ENCODE results near the gene SPRY4. TPM values are rescaled to one million over a fixed set of nuclear protein-coding genes. Genes with fewer than 3 reads are reported as not detected.
A peak's percentile ranks its signal among the peaks of the same experiment; 100 is the strongest.

The SPRY4 gene
- total and polyA plus RNA-seq, 9 donors, result 26.4 to 89.4 (median 59.4) TPM

DNA sequence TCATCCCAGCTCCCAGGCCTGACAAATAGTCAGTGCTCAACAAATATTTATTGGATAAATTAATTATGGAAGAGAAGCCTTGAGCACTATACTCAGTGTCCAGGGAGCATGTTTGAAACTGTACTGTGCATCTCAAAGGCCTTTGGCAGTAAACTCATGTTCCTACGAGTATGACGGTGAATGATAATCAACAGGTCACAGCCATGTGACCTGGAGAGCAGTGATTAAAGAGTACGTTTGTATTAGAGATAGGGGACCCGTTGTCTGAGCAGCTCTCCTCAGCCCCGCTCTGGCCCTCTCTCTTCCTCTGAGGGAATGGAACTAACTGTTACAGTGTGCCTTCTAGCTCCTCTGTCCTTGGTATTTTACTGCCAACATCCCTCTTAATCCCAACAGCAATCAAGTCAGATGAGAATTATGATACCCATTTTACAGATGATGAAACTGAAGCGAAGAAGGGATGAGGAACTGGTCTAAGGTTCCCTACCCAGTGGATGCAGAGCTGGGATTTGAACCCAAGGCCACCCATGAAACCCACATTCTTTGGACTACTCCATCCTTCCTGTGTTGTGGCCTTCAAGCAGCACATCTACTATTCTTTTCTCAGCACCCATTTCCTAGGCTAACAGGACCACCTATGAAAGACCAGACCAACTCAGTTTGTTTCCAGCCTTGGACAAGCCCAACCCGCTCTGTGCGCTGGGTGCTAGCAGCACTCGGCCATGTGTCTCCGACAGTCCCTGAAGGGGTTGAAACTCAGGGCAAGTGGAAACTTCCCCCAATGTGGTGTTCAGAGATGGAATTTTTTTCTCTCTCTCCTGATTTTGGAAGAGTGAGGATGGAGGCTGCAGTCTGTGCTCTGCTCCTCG lies 34.9 kb downstream of the SPRY4 start:
- Histone ChIP-seq H3K27me3 (ENCODE audit: control insufficient read depth, insufficient read depth, low read length) (no peaks in the 10 kb centered on the region), H3K4me1 (ENCODE audit: control insufficient read depth, insufficient read depth, low read length) (peaks cover 27% of the 10 kb centered on the region), H3K4me3 (ENCODE audit: low read length) (no peak overlapping the region), H3K27ac (ENCODE audit: low read length) (no peak overlapping the region), H3K36me3 (ENCODE audit: control insufficient read depth, insufficient read depth, low read length) (no peaks in the 10 kb centered on the region), H3K9me3 (replicated peaks; ENCODE audit: control insufficient read depth, low read depth, low read length) (no peaks in the 10 kb centered on the region)
- peak; percentile 85 for DNase-seq
- 54% methylated on average over 6 of the region's 11 CpGs for WGBS (ENCODE audit: insufficient coverage)

- Histone ChIP-seq H3K36me3 (ENCODE audit: control insufficient read depth, insufficient read depth, low read length) (no peaks in the 10 kb centered on the region), H3K27ac (ENCODE audit: low read length) (peak overlapping the region; percentile 63), H3K4me1 (ENCODE audit: control insufficient read depth, insufficient read depth, low read length) (peaks cover 24% of the 10 kb centered on the region), H3K27me3 (ENCODE audit: control insufficient read depth, insufficient read depth, low read length) (no peaks in the 10 kb centered on the region), H3K4me3 (ENCODE audit: low read length) (no peak overlapping the region), H3K9me3 (replicated peaks; ENCODE audit: control insufficient read depth, low read depth, low read length) (no peaks in the 10 kb centered on the region)
- no CpG with 5 or more reads among the region's 5 CpGs for WGBS (ENCODE audit: insufficient coverage)
- DNase-seq, result no peak
Measured at GRCh38 chr5:142287973-142288313, 36.9 kb downstream of the SPRY4 start.

DNA sequence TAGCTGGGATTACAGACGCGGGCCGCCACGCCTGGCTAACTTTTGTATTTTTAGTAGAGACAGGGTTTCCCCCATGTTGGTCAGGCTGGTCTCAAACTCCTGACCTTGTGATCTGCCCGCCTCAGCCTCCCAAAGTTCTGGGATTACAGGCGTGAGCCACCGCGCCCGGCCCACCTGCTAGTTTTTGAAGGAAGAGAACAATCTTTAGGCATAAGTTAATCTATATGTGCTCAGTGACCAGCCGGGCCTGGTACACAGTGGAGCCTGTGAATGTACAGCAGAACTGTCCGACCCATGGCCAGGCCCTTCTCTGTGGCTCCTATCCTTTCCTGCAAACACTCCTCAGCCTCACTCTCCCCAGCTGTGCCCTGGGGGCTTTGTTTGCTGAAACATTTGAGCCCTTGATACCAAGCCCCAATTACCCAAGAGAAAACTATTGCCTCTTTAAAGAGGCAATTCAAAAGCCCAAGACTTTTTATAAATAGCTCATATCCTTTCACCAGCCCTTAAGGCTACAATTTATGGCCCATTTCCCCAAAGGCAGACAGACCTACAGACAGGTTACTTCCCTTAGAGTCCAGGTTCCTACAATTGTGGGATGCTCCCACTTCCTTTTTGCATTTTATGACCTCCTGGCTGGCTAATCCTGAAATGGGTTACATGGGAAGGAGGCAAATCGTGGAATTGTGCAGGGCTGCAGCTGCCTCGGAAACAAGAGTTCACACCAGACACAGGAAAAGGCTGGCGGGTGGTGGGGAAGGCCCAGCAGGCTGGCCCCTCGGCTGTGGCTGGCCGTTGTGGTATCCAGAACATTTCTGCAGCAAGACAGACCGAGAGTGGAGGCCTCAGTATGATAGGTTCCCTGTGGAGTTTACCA lies 37.5 kb downstream of the SPRY4 start:
- Histone ChIP-seq H3K36me3 (ENCODE audit: control insufficient read depth, insufficient read depth, low read length) (no peaks in the 10 kb centered on the region), H3K4me1 (ENCODE audit: control insufficient read depth, insufficient read depth, low read length) (peaks cover 24% of the 10 kb centered on the region), H3K9me3 (replicated peaks; ENCODE audit: control insufficient read depth, low read depth, low read length) (no peaks in the 10 kb centered on the region), H3K27ac (ENCODE audit: low read length) (peak overlapping the region; percentile 63), H3K4me3 (ENCODE audit: low read length) (no peak overlapping the region), H3K27me3 (ENCODE audit: control insufficient read depth, insufficient read depth, low read length) (no peaks in the 10 kb centered on the region)
- no peak for DNase-seq
- 54% methylated on average over 6 of the region's 17 CpGs for WGBS (ENCODE audit: insufficient coverage)

- H3K4me1 ChIP-seq (ENCODE audit: control insufficient read depth, insufficient read depth, low read length), result peaks cover 29% of the 10 kb centered on the region
- WGBS (ENCODE audit: insufficient coverage), result 80% methylated on average over 10 of the region's 12 CpGs
- DNase-seq, result no peak
- H3K27ac ChIP-seq (ENCODE audit: low read length), result no peak overlapping the region
- no peaks in the 10 kb centered on the region for H3K36me3 ChIP-seq (ENCODE audit: control insufficient read depth, insufficient read depth, low read length)
- H3K4me3 ChIP-seq (ENCODE audit: low read length), result no peak overlapping the region
- H3K27me3 ChIP-seq (ENCODE audit: control insufficient read depth, insufficient read depth, low read length), result no peaks in the 10 kb centered on the region
- H3K9me3 ChIP-seq (replicated peaks; ENCODE audit: control insufficient read depth, low read depth, low read length), result no peaks in the 10 kb centered on the region
Measured at GRCh38 chr5:142286111-142286510, 38.7 kb downstream of the SPRY4 start.

- WGBS (ENCODE audit: insufficient coverage), result 53% methylated on average over 3 of the region's 6 CpGs
- peaks cover 31% of the 10 kb centered on the region for H3K4me1 ChIP-seq (ENCODE audit: control insufficient read depth, insufficient read depth, low read length)
Measured at GRCh38 chr5:142283304-142283703, 41.5 kb downstream of the SPRY4 start.

GRCh38 chr5:142281966-142282365 lies 42.9 kb downstream of the SPRY4 start:
- WGBS (ENCODE audit: insufficient coverage), result 76% methylated on average over 6 of the region's 6 CpGs
- Histone ChIP-seq H3K27me3 (ENCODE audit: control insufficient read depth, insufficient read depth, low read length) (no peaks in the 10 kb centered on the region), H3K9me3 (replicated peaks; ENCODE audit: control insufficient read depth, low read depth, low read length) (no peaks in the 10 kb centered on the region), H3K27ac (ENCODE audit: low read length) (no peak overlapping the region), H3K4me3 (ENCODE audit: low read length) (no peak overlapping the region), H3K36me3 (ENCODE audit: control insufficient read depth, insufficient read depth, low read length) (no peaks in the 10 kb centered on the region), H3K4me1 (ENCODE audit: control insufficient read depth, insufficient read depth, low read length) (peaks cover 24% of the 10 kb centered on the region)
- no peak for DNase-seq

More at GRCh38 chr5:142283304-142283703, 41.5 kb downstream of the SPRY4 start:
- Histone ChIP-seq H3K27me3 (ENCODE audit: control insufficient read depth, insufficient read depth, low read length) (no peaks in the 10 kb centered on the region), H3K9me3 (replicated peaks; ENCODE audit: control insufficient read depth, low read depth, low read length) (no peaks in the 10 kb centered on the region), H3K4me3 (ENCODE audit: low read length) (no peak overlapping the region), H3K36me3 (ENCODE audit: control insufficient read depth, insufficient read depth, low read length) (no peaks in the 10 kb centered on the region), H3K27ac (ENCODE audit: low read length) (no peak overlapping the region)
- no peak for DNase-seq

DNA sequence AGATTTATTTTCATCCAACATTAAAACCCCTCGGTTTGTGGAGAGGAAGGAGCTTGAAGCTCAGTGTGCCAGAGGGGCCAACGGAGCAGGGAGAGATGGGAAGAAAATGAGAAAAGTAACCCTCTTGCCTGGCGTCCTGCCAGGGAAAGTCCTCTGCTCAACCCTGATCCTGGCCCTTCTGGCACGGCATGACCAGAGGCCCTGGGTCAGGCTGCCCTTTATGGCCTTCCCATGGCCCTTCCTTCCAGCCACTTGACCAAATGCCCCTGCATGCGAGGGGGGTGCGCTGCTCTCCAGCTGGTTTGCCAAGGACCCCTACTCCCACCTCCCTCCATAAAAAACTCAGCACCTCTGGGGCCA lies 43.8 kb downstream of the SPRY4 start:
- no peaks in the 10 kb centered on the region for H3K9me3 ChIP-seq (replicated peaks; ENCODE audit: control insufficient read depth, low read depth, low read length)
- 40% methylated on average over 2 of the region's 6 CpGs for WGBS (ENCODE audit: insufficient coverage)
- H3K4me1 ChIP-seq (ENCODE audit: control insufficient read depth, insufficient read depth, low read length), result peaks cover 24% of the 10 kb centered on the region
- DNase-seq, result no peak
- H3K27me3 ChIP-seq (ENCODE audit: control insufficient read depth, insufficient read depth, low read length), result no peaks in the 10 kb centered on the region
- peak overlapping the region; percentile 83 for H3K27ac ChIP-seq (ENCODE audit: low read length)
- no peak overlapping the region for H3K4me3 ChIP-seq (ENCODE audit: low read length)
- no peaks in the 10 kb centered on the region for H3K36me3 ChIP-seq (ENCODE audit: control insufficient read depth, insufficient read depth, low read length)

- H3K9me3 ChIP-seq (replicated peaks; ENCODE audit: control insufficient read depth, low read depth, low read length), result no peaks in the 10 kb centered on the region
- peaks cover 24% of the 10 kb centered on the region for H3K4me1 ChIP-seq (ENCODE audit: control insufficient read depth, insufficient read depth, low read length)
- peak; percentile 58 for DNase-seq
- no peaks in the 10 kb centered on the region for H3K36me3 ChIP-seq (ENCODE audit: control insufficient read depth, insufficient read depth, low read length)
- no peaks in the 10 kb centered on the region for H3K27me3 ChIP-seq (ENCODE audit: control insufficient read depth, insufficient read depth, low read length)
- H3K27ac ChIP-seq (ENCODE audit: low read length), result peak overlapping the region; percentile 83
- no peak overlapping the region for H3K4me3 ChIP-seq (ENCODE audit: low read length)
- 49% methylated on average over 11 of the region's 17 CpGs for WGBS (ENCODE audit: insufficient coverage)
Measured at GRCh38 chr5:142280066-142281007, 44.5 kb downstream of the SPRY4 start.

DNA sequence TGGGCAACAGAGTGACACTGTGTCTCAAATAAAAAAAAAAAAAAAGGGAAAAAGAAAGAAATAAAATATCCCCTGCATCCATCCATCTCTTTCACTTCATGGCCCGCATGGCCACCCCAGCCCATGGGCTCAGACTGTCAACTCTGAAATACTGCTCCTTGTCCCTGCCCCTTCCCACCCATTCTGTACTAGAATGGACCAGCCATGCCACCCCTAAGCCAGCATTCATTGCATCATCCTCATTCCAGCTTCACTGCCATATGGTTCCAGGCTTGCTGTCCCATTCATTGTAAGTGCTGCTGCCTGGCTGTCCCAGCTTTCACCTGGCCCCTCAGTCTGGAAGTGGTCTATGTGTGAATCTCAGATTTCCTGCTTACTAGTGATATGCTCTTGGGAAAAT lies 46.2 kb downstream of the SPRY4 start:
- Histone ChIP-seq H3K27me3 (ENCODE audit: control insufficient read depth, insufficient read depth, low read length) (no peaks in the 10 kb centered on the region), H3K4me1 (ENCODE audit: control insufficient read depth, insufficient read depth, low read length) (peaks cover 24% of the 10 kb centered on the region), H3K9me3 (replicated peaks; ENCODE audit: control insufficient read depth, low read depth, low read length) (no peaks in the 10 kb centered on the region), H3K36me3 (ENCODE audit: control insufficient read depth, insufficient read depth, low read length) (no peaks in the 10 kb centered on the region), H3K4me3 (ENCODE audit: low read length) (no peak overlapping the region), H3K27ac (ENCODE audit: low read length) (no peak overlapping the region)
- DNase-seq, result no peak
- 100% methylated on average over 1 of the region's 1 CpG for WGBS (ENCODE audit: insufficient coverage)
